OCI-LY7 (cell line): Measurements from ENCODE around the gene TUBAL3. TPM values are rescaled to one million over a fixed set of nuclear protein-coding genes. Genes with fewer than 3 reads are reported as not detected.

Experiments
- BruUV-seq: library from RNA; stranded (reverse); fragments of 400-500 nt; replicated peaks from 2 replicates; lab custom pipeline; 2021; lab: Mats Ljungman, UMichigan
- CTCF ChIA-PET: fragments of 300-600 bp; sonication (Branson Sonifier 250); formaldehyde crosslinking; loops from one replicate; lab custom pipeline; 2022; ENCODE audit warnings: antibody characterized with exemption; ENCODE audit not compliant: unreplicated experiment; lab: Charles Lee
- POLR2A ChIA-PET: fragments of 300-600 bp; sonication (Branson Sonifier 250); formaldehyde crosslinking; loops from one replicate; lab custom pipeline; 2022; ENCODE audit warnings: antibody characterized with exemption; lab: Charles Lee
- DNase-seq: peaks from one replicate; pipeline ENCODE4 v3.0.0-alpha.2; 2015; ENCODE audit warnings: low spot score
- H2AFZ ChIP-seq: fragments of 200-600 bp; sonication (generic), shearing (Covaris generic); 2 replicates; pipeline ENCODE4 v1.6.1; 2014; ENCODE audit warnings: mild to moderate bottlenecking, antibody characterized with exemption, low read length, moderate library complexity
- H3K27ac ChIP-seq: fragments of 200-600 bp; sonication (generic); 2 replicates; pipeline ENCODE4 v1.5.1; 2014; ENCODE audit warnings: mixed run types, low read depth, mild to moderate bottlenecking, moderate library complexity, low read length, inconsistent platforms; ENCODE audit not compliant: poor library complexity, severe bottlenecking
- H3K36me3 ChIP-seq: fragments of 200-600 bp; sonication (generic); 2 replicates; pipeline ENCODE4 v1.6.1; 2014; ENCODE audit warnings: mild to moderate bottlenecking, antibody characterized with exemption, low read length, moderate library complexity, mixed read lengths; ENCODE audit not compliant: insufficient read depth
- H3K4me1 ChIP-seq: fragments of 200-600 bp; sonication (generic); 2 replicates; pipeline ENCODE4 v1.5.1; 2014; ENCODE audit warnings: mild to moderate bottlenecking, low read length; ENCODE audit not compliant: insufficient read depth, poor library complexity, severe bottlenecking
- H3K4me2 ChIP-seq: fragments of 200-600 bp; sonication (generic); 2 replicates; pipeline ENCODE4 v1.6.1; 2014; ENCODE audit warnings: mild to moderate bottlenecking, low read length
- H3K4me3 ChIP-seq: fragments of 200-600 bp; sonication (generic); 2 replicates; pipeline ENCODE4 v1.5.1; 2014; ENCODE audit warnings: mild to moderate bottlenecking, low read depth, low read length; ENCODE audit not compliant: poor library complexity, severe bottlenecking
- H3K79me2 ChIP-seq: fragments of 200-600 bp; sonication (generic); 2 replicates; pipeline ENCODE4 v1.6.1; 2016; ENCODE audit warnings: low read depth, mild to moderate bottlenecking, low read length, moderate library complexity, mixed read lengths; ENCODE audit not compliant: insufficient read depth
- H3K9me2 ChIP-seq: fragments of 200-600 bp; sonication (generic); 2 replicates; pipeline ENCODE4 v1.6.1; 2016; ENCODE audit warnings: mild to moderate bottlenecking, low read length, mixed read lengths; ENCODE audit not compliant: insufficient read depth
- H3K9me3 ChIP-seq: fragments of 200-600 bp; sonication (generic); 2 replicates; pipeline ENCODE4 v1.6.1; 2014; ENCODE audit warnings: mild to moderate bottlenecking, mixed run types, low read length, mixed read lengths
- H4K20me1 ChIP-seq: fragments of 200-600 bp; sonication (generic); 2 replicates; pipeline ENCODE4 v1.6.1; 2014; ENCODE audit warnings: mild to moderate bottlenecking, antibody characterized with exemption, low read length, moderate library complexity, mixed read lengths; ENCODE audit not compliant: insufficient read depth
- EZH2phosphoT487 ChIP-seq: fragments of 200-600 bp; sonication (generic); IDR thresholded peaks from 2 replicates; pipeline ENCODE4 v1.6.1; 2018; ENCODE audit warnings: low read depth, borderline replicate concordance, mild to moderate bottlenecking, mixed run types, antibody characterized with exemption, low read length, moderate library complexity, mixed read lengths
- intact Hi-C: fragments of 100-400 bp; cut with micrococcal nuclease; formaldehyde crosslinking; loops from one replicate; pipeline ENCODE4 v1.10.0; 2022; ENCODE audit not compliant: unreplicated experiment
- total RNA-seq, 2 experiments: library from RNA; depleted of rRNA in 1 of 2; stranded (reverse); fragments of >200 nt in 1 of 2; shearing (Covaris generic) in 1 of 2; gene quantifications; 2 replicates each; pipeline ENCODE4 v1.2.3, GENCODE V29; 2014 to 2022
- TF ChIP-seq, protein P1 (sequence below): fragments of 200-600 bp; sonication (generic); conservative IDR thresholded peaks from 2 replicates; pipeline ENCODE4 v1.5.1; 2014; ENCODE audit warnings: mild to moderate bottlenecking, antibody characterized with exemption, low read length, moderate library complexity, mixed read lengths

Gene TUBAL3
- total RNA-seq, 2 experiments from 2014 or later = not detected

- no peak for TF ChIP-seq EZH2phosphoT487
- TF ChIP-seq, protein P1, sequence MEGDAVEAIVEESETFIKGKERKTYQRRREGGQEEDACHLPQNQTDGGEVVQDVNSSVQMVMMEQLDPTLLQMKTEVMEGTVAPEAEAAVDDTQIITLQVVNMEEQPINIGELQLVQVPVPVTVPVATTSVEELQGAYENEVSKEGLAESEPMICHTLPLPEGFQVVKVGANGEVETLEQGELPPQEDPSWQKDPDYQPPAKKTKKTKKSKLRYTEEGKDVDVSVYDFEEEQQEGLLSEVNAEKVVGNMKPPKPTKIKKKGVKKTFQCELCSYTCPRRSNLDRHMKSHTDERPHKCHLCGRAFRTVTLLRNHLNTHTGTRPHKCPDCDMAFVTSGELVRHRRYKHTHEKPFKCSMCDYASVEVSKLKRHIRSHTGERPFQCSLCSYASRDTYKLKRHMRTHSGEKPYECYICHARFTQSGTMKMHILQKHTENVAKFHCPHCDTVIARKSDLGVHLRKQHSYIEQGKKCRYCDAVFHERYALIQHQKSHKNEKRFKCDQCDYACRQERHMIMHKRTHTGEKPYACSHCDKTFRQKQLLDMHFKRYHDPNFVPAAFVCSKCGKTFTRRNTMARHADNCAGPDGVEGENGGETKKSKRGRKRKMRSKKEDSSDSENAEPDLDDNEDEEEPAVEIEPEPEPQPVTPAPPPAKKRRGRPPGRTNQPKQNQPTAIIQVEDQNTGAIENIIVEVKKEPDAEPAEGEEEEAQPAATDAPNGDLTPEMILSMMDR = no peak
- peak; percentile 16 for DNase-seq
- Histone ChIP-seq H3K9me2 (no peaks in the 10 kb centered on the region), H3K79me2 (peaks cover 51% of the 10 kb centered on the region), H3K4me3 (peak overlapping the region; percentile 89), H3K4me2 (peak overlapping the region; percentile 97), H3K27ac (no peak overlapping the region), H4K20me1 (no peaks in the 10 kb centered on the region), H3K9me3 (peaks cover 18% of the 10 kb centered on the region), H3K36me3 (peaks cover 22% of the 10 kb centered on the region), H3K4me1 (peaks cover 16% of the 10 kb centered on the region), H2AFZ (no peak overlapping the region)
- ChIA-PET CTCF (no interaction called here), POLR2A (interaction anchor here (0.8 to 1.6 kb wide), 4 partner anchors 11 to 173 kb away, joined by 3 to 6 read pairs (median 3); no protein-coding TSS in a partner anchor)
- no TSS peak for BruUV-seq
- intact Hi-C loops = no loop called here
These were observed 8.6 kb upstream of the TUBAL3 start for GRCh38 chr10:5413012-5413938.

- intact Hi-C loops = no loop called here
- TF ChIP-seq, protein P1 = no peak
- TF ChIP-seq EZH2phosphoT487 = no peak
- Histone ChIP-seq H3K36me3 (peaks cover 19% of the 10 kb centered on the region), H4K20me1 (no peaks in the 10 kb centered on the region), H3K4me2 (peak within 1 kb of the TSS; percentile 97), H3K9me3 (peaks cover 16% of the 10 kb centered on the region), H3K27ac (peak within 1 kb of the TSS; percentile 27), H3K79me2 (peaks cover 42% of the 10 kb centered on the region; the same call in 1 of the 2 replicates), H2AFZ (peak within 1 kb of the TSS; percentile 99), H3K9me2 (no peaks in the 10 kb centered on the region), H3K4me3 (peak within 1 kb of the TSS; percentile 89), H3K4me1 (peaks cover 16% of the 10 kb centered on the region)
- POLR2A ChIA-PET = interaction anchor here (0.8 kb wide), 1 partner anchor 174 kb away, joined by 3 read pairs; no protein-coding TSS in a partner anchor
- DNase-seq = peak; percentile 87
- BruUV-seq = no TSS peak
- CTCF ChIA-PET = interaction anchor here (0.6 kb wide), 1 partner anchor 1857 kb away, joined by 6 read pairs; no protein-coding TSS in a partner anchor
These were observed 7.8 kb upstream of the TUBAL3 start, which contains the start of gene NET1 for GRCh38 chr10:5412277-5412941. Gene NET1, plus strand, starts transcription at chr10:5412557. Its CDS starts 136 bp downstream, at chr10:5412693.
